ENCODE data around the gene SERP2. TPM values are rescaled to one million over a fixed set of nuclear protein-coding genes. Genes with fewer than 3 reads are reported as not detected.

Gene SERP2
- total and polyA plus RNA-seq, 8 donors = 1.0 to 255 (median 9.3) TPM; not detected in 1

GRCh38 chr13:44346534-44346933 is 27.1 kb upstream of the SERP2 start:
- DNase-seq = no peak
- TF ChIP-seq, protein P1, sequence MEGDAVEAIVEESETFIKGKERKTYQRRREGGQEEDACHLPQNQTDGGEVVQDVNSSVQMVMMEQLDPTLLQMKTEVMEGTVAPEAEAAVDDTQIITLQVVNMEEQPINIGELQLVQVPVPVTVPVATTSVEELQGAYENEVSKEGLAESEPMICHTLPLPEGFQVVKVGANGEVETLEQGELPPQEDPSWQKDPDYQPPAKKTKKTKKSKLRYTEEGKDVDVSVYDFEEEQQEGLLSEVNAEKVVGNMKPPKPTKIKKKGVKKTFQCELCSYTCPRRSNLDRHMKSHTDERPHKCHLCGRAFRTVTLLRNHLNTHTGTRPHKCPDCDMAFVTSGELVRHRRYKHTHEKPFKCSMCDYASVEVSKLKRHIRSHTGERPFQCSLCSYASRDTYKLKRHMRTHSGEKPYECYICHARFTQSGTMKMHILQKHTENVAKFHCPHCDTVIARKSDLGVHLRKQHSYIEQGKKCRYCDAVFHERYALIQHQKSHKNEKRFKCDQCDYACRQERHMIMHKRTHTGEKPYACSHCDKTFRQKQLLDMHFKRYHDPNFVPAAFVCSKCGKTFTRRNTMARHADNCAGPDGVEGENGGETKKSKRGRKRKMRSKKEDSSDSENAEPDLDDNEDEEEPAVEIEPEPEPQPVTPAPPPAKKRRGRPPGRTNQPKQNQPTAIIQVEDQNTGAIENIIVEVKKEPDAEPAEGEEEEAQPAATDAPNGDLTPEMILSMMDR (IDR thresholded peaks at IDR 0.05) = no peak
- TF ChIP-seq POLR2AphosphoS5 (IDR thresholded peaks at IDR 0.05) = no peak
- no peak for TF ChIP-seq POLR2A (IDR thresholded peaks at IDR 0.05)
- no peak for TF ChIP-seq EP300 (IDR thresholded peaks at IDR 0.05)
- Histone ChIP-seq H3K27ac (no peak overlapping the region), H3K4me1 (peaks cover 0 to 14% (median 2%) of the 10 kb centered on the region in 4 donors), H3K9me3 (no peaks in the 10 kb centered on the region), H3K4me3 (no peak overlapping the region), H3K36me3 (no peaks in the 10 kb centered on the region), H3K27me3 (no peaks in the 10 kb centered on the region)
- intact Hi-C loops (cut with DNase I; ENCODE audit: low total_unique reads) = no loop called here

- 90 to 100% (median 94%) methylated on average over 2 of the region's 2 CpGs for WGBS, 5 donors
- no peak for DNase-seq
- no peak overlapping the region for H3K4me3 ChIP-seq
- TF ChIP-seq POLR2A (IDR thresholded peaks at IDR 0.05) (no peak), EP300 (IDR thresholded peaks at IDR 0.05) (no peak), POLR2AphosphoS5 (IDR thresholded peaks at IDR 0.05) (no peak)
- TF ChIP-seq, protein P1 (IDR thresholded peaks at IDR 0.05) = no peak
- no peaks in the 10 kb centered on the region for H3K36me3 ChIP-seq
- intact Hi-C loops (cut with DNase I; ENCODE audit: low total_unique reads) = no loop called here
- H3K4me1 ChIP-seq = peaks cover 0 to 21% (median 3%) of the 10 kb centered on the region in 4 donors
- no peaks in the 10 kb centered on the region for H3K27me3 ChIP-seq
- H3K9me3 ChIP-seq = no peaks in the 10 kb centered on the region
- H3K27ac ChIP-seq = peak overlapping the region in 1 of 5 donors; percentile 0
These were observed 26.3 kb upstream of the SERP2 start for GRCh38 chr13:44347301-44347700.

- no peak overlapping the region for H3K4me3 ChIP-seq
- H3K27ac ChIP-seq = no peak overlapping the region
- DNase-seq = peak in 1 of 2 donors; percentile 58
- TF ChIP-seq POLR2A (IDR thresholded peaks at IDR 0.05) (no peak), EP300 (IDR thresholded peaks at IDR 0.05) (no peak), POLR2AphosphoS5 (IDR thresholded peaks at IDR 0.05) (no peak)
- TF ChIP-seq, protein P1 (IDR thresholded peaks at IDR 0.05) = no peak
- intact Hi-C loops (cut with DNase I; ENCODE audit: low total_unique reads) = no loop called here
- no peaks in the 10 kb centered on the region for H3K9me3 ChIP-seq
- H3K4me1 ChIP-seq = peaks cover 0 to 24% (median 3%) of the 10 kb centered on the region in 4 donors
- WGBS, 5 donors = 66 to 78% (median 74%) methylated on average over 3 of the region's 3 CpGs
- H3K27me3 ChIP-seq = no peaks in the 10 kb centered on the region
- H3K36me3 ChIP-seq = no peaks in the 10 kb centered on the region
These were observed 25.7 kb upstream of the SERP2 start for GRCh38 chr13:44347949-44348348.

DNA sequence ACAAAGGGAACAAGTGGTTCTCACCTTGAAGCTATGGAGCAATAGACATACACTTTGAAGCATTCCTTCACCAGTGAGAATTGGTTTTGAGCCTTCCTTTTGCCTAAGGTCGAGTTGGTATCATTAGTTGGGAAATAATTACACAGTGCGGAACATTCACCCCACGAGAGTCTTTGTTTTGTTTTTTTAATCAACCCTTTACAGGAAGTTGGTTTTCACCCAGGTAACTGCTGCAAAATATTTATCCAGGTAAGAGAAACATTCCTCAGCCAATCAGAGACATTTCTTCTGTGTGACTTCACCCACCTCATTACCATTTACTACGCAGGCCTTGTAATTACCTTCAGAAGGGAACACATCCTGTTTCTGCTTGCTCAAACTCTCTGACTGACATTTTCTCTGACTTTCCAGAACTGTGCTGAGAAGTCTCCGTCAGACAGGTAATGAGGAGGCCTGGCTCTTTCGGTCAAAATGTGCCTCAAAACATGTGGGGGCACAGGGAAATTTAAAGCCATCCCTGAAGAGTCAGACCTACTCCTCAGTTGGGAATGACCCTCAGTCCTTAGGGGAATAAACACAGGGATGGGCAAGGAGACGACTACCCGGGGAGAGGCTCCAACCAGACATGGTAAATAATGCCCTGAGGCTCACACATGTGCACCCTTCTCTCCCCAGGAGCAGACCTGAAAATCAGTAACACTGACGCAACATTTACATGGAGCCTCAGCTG is 22.7 kb upstream of the SERP2 start:
- intact Hi-C loops (cut with DNase I; ENCODE audit: low total_unique reads) = no loop called here
- Histone ChIP-seq H3K9me3 (no peaks in the 10 kb centered on the region), H3K27ac (peak overlapping the region; percentile 59 to 83 (median 63)), H3K4me1 (peaks cover 0 to 35% (median 3%) of the 10 kb centered on the region in 4 donors), H3K4me3 (no peak overlapping the region), H3K27me3 (no peaks in the 10 kb centered on the region), H3K36me3 (no peaks in the 10 kb centered on the region)
- WGBS, 5 donors = 39 to 57% (median 54%) methylated on average over 9 of the region's 9 CpGs
- peak in 1 of 2 donors; percentile 73 for DNase-seq
- TF ChIP-seq POLR2AphosphoS5 (IDR thresholded peaks at IDR 0.05) = peak in 1 of 3 donors; percentile 25
- TF ChIP-seq EP300 (IDR thresholded peaks at IDR 0.05) = no peak

GRCh38 chr13:44351505-44351854 is 22.1 kb upstream of the SERP2 start:
- Histone ChIP-seq H3K36me3 (no peaks in the 10 kb centered on the region), H3K27ac (peak overlapping the region; percentile 59 to 83 (median 63)), H3K4me1 (peaks cover 0 to 35% (median 3%) of the 10 kb centered on the region in 4 donors), H3K4me3 (no peak overlapping the region), H3K9me3 (no peaks in the 10 kb centered on the region), H3K27me3 (no peaks in the 10 kb centered on the region)
- no peak for DNase-seq
- TF ChIP-seq, protein P1 (IDR thresholded peaks at IDR 0.05) = no peak
- no peak for TF ChIP-seq EP300 (IDR thresholded peaks at IDR 0.05)
- TF ChIP-seq POLR2AphosphoS5 (IDR thresholded peaks at IDR 0.05) = no peak
- no peak for TF ChIP-seq POLR2A (IDR thresholded peaks at IDR 0.05)
- WGBS, 5 donors = 89 to 96% (median 92%) methylated on average over 4 of the region's 4 CpGs
- intact Hi-C loops (cut with DNase I; ENCODE audit: low total_unique reads) = no loop called here
